Measurements from ENCODE around the gene CLTA.
"Not testable (repeated sequence)": the region's sequence is repeated elsewhere in the genome, so short reads cannot be mapped to it uniquely, and the experiment has no call there.

Gene CLTA

DNA sequence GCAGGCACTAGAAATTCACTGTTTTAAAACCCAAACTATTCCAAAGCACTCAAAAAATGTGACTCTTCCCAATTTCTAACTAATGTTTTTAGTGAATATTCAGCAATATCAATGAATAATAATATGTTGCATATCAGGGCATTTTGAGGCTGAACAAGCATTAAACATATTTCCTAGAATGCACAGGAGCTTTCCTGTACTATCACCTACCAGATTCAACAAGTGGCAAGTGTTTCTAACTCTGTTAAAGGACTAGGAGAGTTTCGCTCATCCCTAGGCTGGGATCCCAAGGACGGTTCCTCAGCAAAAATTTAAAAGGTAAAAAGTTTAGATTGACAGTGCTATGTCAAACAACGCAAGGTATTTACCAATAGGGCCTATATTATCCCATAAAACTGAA is 46.5 kb downstream of the CLTA start:
- Histone ChIP-seq H2BK5ac (ENCODE audit: low read length) (no peak overlapping the region), H4K8ac (ENCODE audit: low read depth, low read length) (no peak overlapping the region), H3K23ac (ENCODE audit: low read length) (no peak overlapping the region), H3K9ac (ENCODE audit: low read length) (no peak overlapping the region), H3K27ac (ENCODE audit: low read depth, low read length) (no peak overlapping the region), H2AK5ac (ENCODE audit: low read length) (no peak overlapping the region), H3K56ac (ENCODE audit: low read length) (no peak overlapping the region), H3K79me2 (ENCODE audit: control insufficient read depth, insufficient read depth, low read length) (no peaks in the 10 kb centered on the region), H3K4me2 (ENCODE audit: low read length) (no peak overlapping the region), H3K27me3 (ENCODE audit: insufficient read depth, low read length, poor library complexity) (no peaks in the 10 kb centered on the region), H3K36me3 (ENCODE audit: control insufficient read depth, insufficient read depth, low read length) (no peaks in the 10 kb centered on the region), H2BK120ac (ENCODE audit: low read depth, low read length) (no peak overlapping the region), H3K79me1 (ENCODE audit: low read length) (no peaks in the 10 kb centered on the region), H3K4ac (ENCODE audit: low read depth, low read length) (no peak overlapping the region), H3K4me3 (ENCODE audit: low read length) (no peak overlapping the region), H3K4me1 (ENCODE audit: control insufficient read depth, low read depth, low read length) (no peaks in the 10 kb centered on the region), H3K18ac (ENCODE audit: low read length) (no peak overlapping the region), H4K5ac (ENCODE audit: low read length) (no peak overlapping the region), H2BK15ac (replicated peaks; ENCODE audit: low read depth) (no peak overlapping the region)
- DNase-seq = no peak
- WGBS (ENCODE audit: extremely low coverage, insufficient coverage, low lambda C conversion rate) = no CpG with 5 or more reads among the region's 3 CpGs

DNA sequence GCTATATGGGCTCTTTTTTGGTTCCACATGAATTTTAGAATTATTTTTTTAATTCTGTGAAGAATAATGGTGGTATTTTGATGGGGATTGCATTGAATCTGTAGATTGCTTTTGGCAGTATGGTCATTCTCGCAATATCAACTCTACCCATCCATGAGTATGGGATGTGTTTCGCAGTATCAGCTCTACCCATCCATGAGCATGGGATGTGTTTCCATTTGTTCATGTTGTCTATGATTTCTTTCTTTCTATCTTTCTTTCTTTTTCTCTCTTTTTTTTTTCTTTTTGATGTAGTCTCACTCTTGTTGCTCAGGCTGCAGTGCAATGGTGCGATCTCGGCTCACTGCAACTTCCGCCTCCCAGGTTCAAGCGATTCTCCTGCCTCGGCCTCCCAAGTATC is 48.5 kb downstream of the CLTA start:
- DNase-seq; H4K8ac ChIP-seq (ENCODE audit: low read depth, low read length); H3K27me3 ChIP-seq (ENCODE audit: insufficient read depth, low read length, poor library complexity); H3K56ac ChIP-seq (ENCODE audit: low read length); H3K4me1 ChIP-seq (ENCODE audit: control insufficient read depth, low read depth, low read length); H3K18ac ChIP-seq (ENCODE audit: low read length); H3K4ac ChIP-seq (ENCODE audit: low read depth, low read length); H3K36me3 ChIP-seq (ENCODE audit: control insufficient read depth, insufficient read depth, low read length); H3K23ac ChIP-seq (ENCODE audit: low read length); H3K9ac ChIP-seq (ENCODE audit: low read length); H3K4me2 ChIP-seq (ENCODE audit: low read length); H2BK15ac ChIP-seq (replicated peaks; ENCODE audit: low read depth); H3K79me1 ChIP-seq (ENCODE audit: low read length); H2AK5ac ChIP-seq (ENCODE audit: low read length); H3K4me3 ChIP-seq (ENCODE audit: low read length); H4K5ac ChIP-seq (ENCODE audit: low read length); H3K27ac ChIP-seq (ENCODE audit: low read depth, low read length); H3K79me2 ChIP-seq (ENCODE audit: control insufficient read depth, insufficient read depth, low read length); H2BK5ac ChIP-seq (ENCODE audit: low read length); H2BK120ac ChIP-seq (ENCODE audit: low read depth, low read length): not testable (repeated sequence)
- no CpG with 5 or more reads among the region's 7 CpGs for WGBS (ENCODE audit: extremely low coverage, insufficient coverage, low lambda C conversion rate)

DNA sequence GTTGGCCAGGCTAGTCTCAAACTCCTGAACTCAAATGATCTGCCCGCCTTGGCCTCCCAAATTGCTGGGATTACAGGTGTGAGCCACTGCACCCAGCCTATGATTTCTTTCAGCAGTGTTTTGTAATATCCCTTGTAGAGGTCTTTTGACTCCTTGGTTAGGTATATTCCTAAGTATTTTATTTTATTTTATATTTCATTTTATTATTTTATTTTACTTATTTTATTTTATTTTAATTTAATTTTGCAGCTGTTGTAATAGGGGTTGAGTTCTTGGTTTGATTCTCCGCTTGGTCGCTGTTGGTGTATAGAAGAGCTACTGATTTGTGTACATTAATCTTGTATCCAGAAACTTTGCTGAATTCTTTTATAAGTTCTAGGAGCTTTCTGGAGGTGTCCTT is 49.0 kb downstream of the CLTA start:
- not testable (repeated sequence) for H3K18ac ChIP-seq (ENCODE audit: low read length); H3K36me3 ChIP-seq (ENCODE audit: control insufficient read depth, insufficient read depth, low read length); H2BK5ac ChIP-seq (ENCODE audit: low read length); H2BK120ac ChIP-seq (ENCODE audit: low read depth, low read length); H3K4me1 ChIP-seq (ENCODE audit: control insufficient read depth, low read depth, low read length); H4K8ac ChIP-seq (ENCODE audit: low read depth, low read length); H3K4me3 ChIP-seq (ENCODE audit: low read length); H3K56ac ChIP-seq (ENCODE audit: low read length); H3K4ac ChIP-seq (ENCODE audit: low read depth, low read length); H3K23ac ChIP-seq (ENCODE audit: low read length); H4K5ac ChIP-seq (ENCODE audit: low read length); H3K27ac ChIP-seq (ENCODE audit: low read depth, low read length); H3K79me2 ChIP-seq (ENCODE audit: control insufficient read depth, insufficient read depth, low read length); H3K9ac ChIP-seq (ENCODE audit: low read length); H2BK15ac ChIP-seq (replicated peaks; ENCODE audit: low read depth); H2AK5ac ChIP-seq (ENCODE audit: low read length); H3K79me1 ChIP-seq (ENCODE audit: low read length); H3K27me3 ChIP-seq (ENCODE audit: insufficient read depth, low read length, poor library complexity); H3K4me2 ChIP-seq (ENCODE audit: low read length); DNase-seq
- no CpG with 5 or more reads among the region's 3 CpGs for WGBS (ENCODE audit: extremely low coverage, insufficient coverage, low lambda C conversion rate)

DNA sequence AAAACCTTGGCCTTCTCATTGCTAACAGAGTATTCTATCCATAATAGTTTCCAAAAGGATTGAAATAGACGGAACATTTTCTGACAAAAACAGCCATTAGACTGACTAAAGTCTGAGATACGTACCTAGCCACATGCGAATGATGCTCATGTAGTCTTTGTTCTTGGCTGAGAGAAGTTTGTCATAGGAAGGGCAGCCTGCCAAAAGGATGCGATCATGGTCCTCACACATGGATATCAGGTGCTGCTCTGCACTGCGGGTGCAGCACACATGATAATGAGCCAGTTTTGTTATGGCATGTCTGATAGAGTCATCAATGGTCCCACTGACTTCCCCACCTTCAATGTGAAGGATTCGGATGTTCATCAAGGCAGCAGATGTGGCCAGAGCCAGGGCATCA is 55.2 kb downstream of the CLTA start:
- Histone ChIP-seq H2BK120ac (ENCODE audit: low read depth, low read length) (no peak overlapping the region), H3K36me3 (ENCODE audit: control insufficient read depth, insufficient read depth, low read length) (no peaks in the 10 kb centered on the region), H3K4me1 (ENCODE audit: control insufficient read depth, low read depth, low read length) (no peaks in the 10 kb centered on the region), H3K18ac (ENCODE audit: low read length) (no peak overlapping the region), H3K56ac (ENCODE audit: low read length) (no peak overlapping the region), H3K23ac (ENCODE audit: low read length) (no peak overlapping the region), H2BK15ac (replicated peaks; ENCODE audit: low read depth) (no peak overlapping the region), H2BK5ac (ENCODE audit: low read length) (no peak overlapping the region), H3K4me2 (ENCODE audit: low read length) (no peak overlapping the region), H3K4ac (ENCODE audit: low read depth, low read length) (no peak overlapping the region), H4K5ac (ENCODE audit: low read length) (no peak overlapping the region), H3K27me3 (ENCODE audit: insufficient read depth, low read length, poor library complexity) (no peaks in the 10 kb centered on the region), H3K27ac (ENCODE audit: low read depth, low read length) (no peak overlapping the region), H3K79me1 (ENCODE audit: low read length) (peaks cover 2% of the 10 kb centered on the region), H4K8ac (ENCODE audit: low read depth, low read length) (no peak overlapping the region), H3K4me3 (ENCODE audit: low read length) (no peak overlapping the region), H3K9ac (ENCODE audit: low read length) (no peak overlapping the region), H3K79me2 (ENCODE audit: control insufficient read depth, insufficient read depth, low read length) (no peaks in the 10 kb centered on the region), H2AK5ac (ENCODE audit: low read length) (no peak overlapping the region)
- no peak for DNase-seq
- WGBS (ENCODE audit: extremely low coverage, insufficient coverage, low lambda C conversion rate) = no CpG with 5 or more reads among the region's 6 CpGs

DNA sequence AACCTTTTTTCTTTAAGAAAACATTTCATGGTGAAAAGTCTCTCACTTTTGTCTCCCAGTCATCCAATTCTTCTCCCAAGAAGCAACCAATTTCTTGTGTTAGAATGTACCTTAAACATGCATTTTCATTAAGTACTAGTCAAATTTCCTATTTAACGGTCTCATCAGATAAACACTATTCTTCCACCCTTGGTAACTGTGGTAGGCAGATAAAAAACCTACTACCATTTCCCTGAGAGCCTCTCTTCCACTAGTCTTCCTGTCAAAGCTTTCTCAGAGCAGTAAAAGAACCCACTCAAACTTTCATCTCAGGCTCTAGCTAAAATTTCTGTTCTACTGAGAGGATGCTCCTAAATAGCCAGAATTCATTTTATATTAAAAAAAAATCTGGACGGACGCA is 56.6 kb downstream of the CLTA start:
- no peaks in the 10 kb centered on the region for H3K27me3 ChIP-seq (ENCODE audit: insufficient read depth, low read length, poor library complexity)
- no peak overlapping the region for H4K5ac ChIP-seq (ENCODE audit: low read length)
- no peak overlapping the region for H4K8ac ChIP-seq (ENCODE audit: low read depth, low read length)
- no peak overlapping the region for H3K4ac ChIP-seq (ENCODE audit: low read depth, low read length)
- peaks cover 2% of the 10 kb centered on the region for H3K79me1 ChIP-seq (ENCODE audit: low read length)
- H2AK5ac ChIP-seq (ENCODE audit: low read length) = no peak overlapping the region
- H3K23ac ChIP-seq (ENCODE audit: low read length) = no peak overlapping the region
- H2BK120ac ChIP-seq (ENCODE audit: low read depth, low read length) = no peak overlapping the region
- WGBS (ENCODE audit: extremely low coverage, insufficient coverage, low lambda C conversion rate) = no CpG with 5 or more reads among the region's 3 CpGs
- H3K36me3 ChIP-seq (ENCODE audit: control insufficient read depth, insufficient read depth, low read length) = no peaks in the 10 kb centered on the region
- no peak overlapping the region for H2BK5ac ChIP-seq (ENCODE audit: low read length)
- H3K4me1 ChIP-seq (ENCODE audit: control insufficient read depth, low read depth, low read length) = no peaks in the 10 kb centered on the region
- H3K18ac ChIP-seq (ENCODE audit: low read length) = no peak overlapping the region
- no peak overlapping the region for H3K27ac ChIP-seq (ENCODE audit: low read depth, low read length)
- H3K4me2 ChIP-seq (ENCODE audit: low read length) = no peak overlapping the region
- H2BK15ac ChIP-seq (replicated peaks; ENCODE audit: low read depth) = no peak overlapping the region
- DNase-seq = no peak
- no peak overlapping the region for H3K4me3 ChIP-seq (ENCODE audit: low read length)
- H3K9ac ChIP-seq (ENCODE audit: low read length) = no peak overlapping the region
- H3K56ac ChIP-seq (ENCODE audit: low read length) = no peak overlapping the region
- H3K79me2 ChIP-seq (ENCODE audit: control insufficient read depth, insufficient read depth, low read length) = no peaks in the 10 kb centered on the region

DNA sequence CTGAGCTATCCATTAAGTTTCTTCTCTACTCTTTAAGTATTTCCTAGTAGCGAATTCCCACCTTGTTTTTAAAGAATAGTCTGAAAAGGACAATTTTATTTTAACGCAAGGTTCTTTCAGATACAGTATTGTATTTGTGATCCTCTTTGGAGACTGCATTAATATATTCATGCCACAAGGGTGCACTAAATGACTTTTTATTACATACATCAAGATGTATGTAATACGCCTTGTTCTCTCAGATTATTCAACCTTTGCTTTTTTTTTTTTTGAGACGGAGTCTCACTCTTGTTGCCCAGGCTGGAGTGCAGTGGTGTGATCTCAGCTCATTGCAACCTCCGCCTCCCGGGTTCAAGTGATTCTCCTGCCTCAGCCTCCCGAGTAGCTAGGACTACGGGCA is 57.3 kb downstream of the CLTA start:
- DNase-seq = peak; percentile 30
- not testable (repeated sequence) for H3K4me1 ChIP-seq (ENCODE audit: control insufficient read depth, low read depth, low read length); H2AK5ac ChIP-seq (ENCODE audit: low read length); H4K5ac ChIP-seq (ENCODE audit: low read length); H3K79me1 ChIP-seq (ENCODE audit: low read length); H3K18ac ChIP-seq (ENCODE audit: low read length); H3K36me3 ChIP-seq (ENCODE audit: control insufficient read depth, insufficient read depth, low read length); H3K27me3 ChIP-seq (ENCODE audit: insufficient read depth, low read length, poor library complexity); H3K4ac ChIP-seq (ENCODE audit: low read depth, low read length); H3K56ac ChIP-seq (ENCODE audit: low read length); H3K79me2 ChIP-seq (ENCODE audit: control insufficient read depth, insufficient read depth, low read length); H3K4me2 ChIP-seq (ENCODE audit: low read length); H3K9ac ChIP-seq (ENCODE audit: low read length); H2BK5ac ChIP-seq (ENCODE audit: low read length); H3K4me3 ChIP-seq (ENCODE audit: low read length); H2BK15ac ChIP-seq (replicated peaks; ENCODE audit: low read depth); H3K27ac ChIP-seq (ENCODE audit: low read depth, low read length); H2BK120ac ChIP-seq (ENCODE audit: low read depth, low read length); H4K8ac ChIP-seq (ENCODE audit: low read depth, low read length); H3K23ac ChIP-seq (ENCODE audit: low read length)
- WGBS (ENCODE audit: extremely low coverage, insufficient coverage, low lambda C conversion rate) = no CpG with 5 or more reads among the region's 8 CpGs
